SIG-M5 treated with dmso at 0.1 percent for 504 hours (cell line): ENCODE measurements around the gene HNRNPH2.

Experiments
- DNase-seq: peaks from one replicate; lab custom pipeline; 2025; ENCODE audit not compliant: unreplicated experiment; lab: John Stamatoyannopoulos, UW

The HNRNPH2 gene

DNA sequence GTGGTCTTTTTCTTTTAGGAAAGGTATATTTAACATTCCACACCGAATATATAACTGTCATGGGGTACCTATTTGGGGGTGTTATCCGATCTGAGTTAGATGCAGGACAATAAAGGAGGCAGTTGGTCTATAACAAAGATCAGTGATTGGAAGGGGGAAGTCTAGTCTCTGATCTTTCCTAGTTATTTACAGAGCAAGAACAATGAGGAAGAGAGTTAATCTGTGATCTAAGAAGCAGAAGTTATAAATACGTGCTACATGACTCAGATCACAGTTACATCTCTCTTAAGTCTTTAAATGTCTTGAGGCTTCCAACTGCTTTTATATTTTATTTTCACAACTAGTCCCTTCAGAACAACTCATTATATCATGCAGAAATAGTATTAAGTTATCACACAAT, 44.0 kb downstream of the HNRNPH2 start:
- DNase-seq = peak; percentile 43

DNA sequence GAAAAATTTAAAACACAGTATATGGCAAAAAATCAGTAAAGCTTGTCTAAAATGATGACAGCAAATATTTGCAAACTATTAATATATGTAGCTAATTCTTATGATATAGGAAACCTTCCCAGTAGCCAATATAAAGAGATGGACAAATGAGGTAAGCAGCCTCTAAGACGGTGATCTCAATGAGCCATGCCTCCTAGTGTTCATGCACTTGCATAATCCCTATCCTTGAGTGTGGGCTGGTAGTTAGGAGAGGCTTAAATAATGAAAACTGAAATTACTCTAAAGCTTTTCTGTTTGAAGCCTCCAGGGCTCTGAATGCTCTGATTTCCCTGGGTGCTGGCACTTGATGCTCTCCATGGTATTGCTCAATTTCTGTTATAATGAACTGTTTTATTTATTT, 52.6 kb downstream of the HNRNPH2 start:
- no peak for DNase-seq

DNA sequence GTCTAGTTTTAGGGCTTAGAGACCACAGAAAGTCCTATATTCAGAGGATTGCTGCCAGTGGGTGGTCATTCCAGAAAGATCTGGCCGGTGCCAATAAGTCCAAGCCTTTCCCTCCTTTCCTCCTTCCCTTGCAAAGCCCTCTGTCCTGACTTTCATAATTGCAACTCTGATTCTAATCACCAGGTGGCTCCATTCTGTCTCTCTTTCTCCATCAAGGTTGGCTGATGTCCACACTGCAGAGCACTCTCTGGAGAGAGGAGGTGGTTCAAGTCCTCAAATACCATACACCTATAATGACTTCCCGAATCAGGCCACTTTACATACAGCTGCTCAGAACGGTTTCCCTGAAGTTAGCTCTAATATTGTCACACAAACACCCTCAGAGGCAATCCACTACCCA, 54.9 kb downstream of the HNRNPH2 start:
- DNase-seq = no peak
